HL-60 (cell line): ENCODE results near the gene ARHGAP10.

ENCODE experiments used
- DNase-seq, 2 experiments: peaks; one replicate each; pipeline ENCODE4 v3.0.0-alpha.2; 2010 to 2020; ENCODE audit warnings: low read depth in 1 of 2, low spot score in 1 of 2
- H3K27ac ChIP-seq: fragments of 250-450 bp; sonication (Bioruptor Pico); replicated peaks from 2 replicates; pipeline ENCODE4 v1.5.1; 2020; ENCODE audit warnings: mild to moderate bottlenecking, moderate library complexity
- H3K27me3 ChIP-seq: fragments of 250-450 bp; sonication (Bioruptor Pico); 2 replicates; pipeline ENCODE4 v1.5.1; 2021; ENCODE audit warnings: mild to moderate bottlenecking, moderate library complexity; ENCODE audit not compliant: insufficient read depth, poor library complexity, severe bottlenecking
- H3K4me3 ChIP-seq: replicated peaks from 2 replicates; pipeline ENCODE4 v1.5.1; 2011; ENCODE audit warnings: mild to moderate bottlenecking, control low read depth, low read length; ENCODE audit not compliant: insufficient read depth
- CTCF ChIP-seq: IDR thresholded peaks from one replicate; pipeline ENCODE4 v1.5.1; 2011; ENCODE audit warnings: low read length, control low read depth, inconsistent platforms; ENCODE audit not compliant: insufficient read depth
- GABPA ChIP-seq: IDR thresholded peaks from 2 replicates; pipeline ENCODE4 v1.6.1; 2012; ENCODE audit warnings: low read depth
- POLR2AphosphoS5 ChIP-seq: IDR thresholded peaks from 2 replicates; pipeline ENCODE4 v1.6.1; 2012; ENCODE audit warnings: low read depth
- REST ChIP-seq: IDR thresholded peaks from 2 replicates; pipeline ENCODE4 v1.6.1; 2012; ENCODE audit warnings: low read depth; ENCODE audit not compliant: insufficient replicate concordance
- SPI1 ChIP-seq: IDR thresholded peaks from 2 replicates; pipeline ENCODE4 v1.6.1; 2012; ENCODE audit warnings: low read depth, mild to moderate bottlenecking, borderline replicate concordance

Gene ARHGAP10

GRCh38 chr4:148029781-148030180 is 297.9 kb downstream of the ARHGAP10 start:
- no peaks in the 10 kb centered on the region for H3K27me3 ChIP-seq
- TF ChIP-seq GABPA (no peak), SPI1 (no peak), POLR2AphosphoS5 (no peak), REST (no peak), CTCF (no peak)
- DNase-seq, result no peak
- H3K27ac ChIP-seq, result peak overlapping the region; percentile 38
- H3K4me3 ChIP-seq, result no peak overlapping the region

GRCh38 chr4:148030193-148030873 is 298.4 kb downstream of the ARHGAP10 start:
- Histone ChIP-seq H3K4me3 (no peak overlapping the region), H3K27me3 (no peaks in the 10 kb centered on the region), H3K27ac (peak overlapping the region; percentile 38)
- TF ChIP-seq CTCF, result no peak
- TF ChIP-seq GABPA, result no peak
- TF ChIP-seq REST, result no peak
- no peak for TF ChIP-seq POLR2AphosphoS5
- no peak for TF ChIP-seq SPI1
- DNase-seq, result peak in 1 of 2 experiments; percentile 31

GRCh38 chr4:148034813-148035212 is 302.9 kb downstream of the ARHGAP10 start:
- TF ChIP-seq POLR2AphosphoS5 (no peak), GABPA (no peak), REST (no peak), CTCF (no peak), SPI1 (no peak)
- DNase-seq, result no peak

More at GRCh38 chr4:148034813-148035212, 302.9 kb downstream of the ARHGAP10 start:
- Histone ChIP-seq H3K27ac (no peak overlapping the region), H3K4me3 (no peak overlapping the region), H3K27me3 (no peaks in the 10 kb centered on the region)
